Kasumi-1 (cell line): Measurements from ENCODE around the gene LRRK1.
"Not testable (repeated sequence)": the region's sequence is repeated elsewhere in the genome, so short reads cannot be mapped to it uniquely, and the experiment has no call there.

Experiments used
- DNase-seq, 2 experiments: peaks; one replicate each; lab custom pipeline; 2025; lab: John Stamatoyannopoulos, UW

LRRK1 gene

GRCh38 chr15:101069654-101069973 is 150.5 kb downstream of the LRRK1 start:
- no peak for DNase-seq

DNA sequence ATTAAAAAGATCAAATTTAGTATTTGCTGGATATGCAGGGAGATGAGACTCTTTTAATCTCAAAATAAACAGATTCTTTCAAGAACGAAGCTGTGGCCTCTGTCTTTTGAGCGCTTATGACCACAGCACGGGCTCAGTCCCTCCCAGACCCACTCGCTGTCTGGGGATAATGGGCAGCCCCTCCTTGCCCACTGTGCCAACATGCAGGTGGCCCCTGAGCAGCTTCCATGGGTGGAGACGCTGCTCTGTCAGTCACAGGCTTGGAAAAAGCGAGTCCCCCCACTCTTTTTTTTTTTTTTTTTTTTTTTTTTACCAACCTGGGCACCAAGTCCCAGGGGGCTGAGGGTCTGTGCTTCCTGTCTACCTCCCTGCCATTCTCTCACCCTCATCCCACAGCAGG is 150.9 kb downstream of the LRRK1 start:
- DNase-seq: no peak

DNA sequence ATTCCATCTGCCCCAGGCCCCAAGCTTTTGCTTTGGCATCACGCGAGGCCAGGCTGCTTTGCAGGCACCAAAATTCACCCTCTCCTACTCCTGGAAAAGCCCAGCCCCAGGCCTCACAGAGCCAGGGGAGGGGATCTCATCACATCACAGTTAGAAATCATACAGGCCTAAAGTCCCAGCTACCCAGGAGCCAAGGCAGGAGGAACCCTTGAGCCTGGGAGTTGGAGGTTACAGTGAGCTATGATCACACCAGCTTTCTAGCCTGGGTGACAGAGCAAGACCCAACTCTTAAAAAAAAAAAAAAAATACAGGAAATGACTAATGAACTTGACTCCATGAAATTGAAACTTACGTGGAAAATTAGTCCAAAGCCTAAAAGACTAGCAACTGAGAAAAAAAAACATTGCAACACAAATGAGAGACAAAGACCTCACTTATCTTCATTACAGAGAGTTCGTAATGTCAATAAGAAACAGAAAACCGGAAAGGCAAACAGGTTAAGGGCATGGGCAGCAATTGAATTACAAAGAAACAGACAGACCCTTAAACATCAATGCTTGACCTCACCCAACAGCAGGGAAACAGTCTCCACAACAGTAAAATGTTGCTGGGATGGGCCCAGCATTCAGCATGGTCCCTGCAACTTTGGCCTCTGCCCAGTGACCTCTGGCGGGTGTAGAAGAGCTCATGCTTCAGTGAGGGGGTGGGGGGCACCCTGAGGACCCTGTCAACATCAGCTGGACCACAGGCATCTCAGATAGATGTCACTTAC is 151.5 kb downstream of the LRRK1 start:
- DNase-seq: no peak

DNA sequence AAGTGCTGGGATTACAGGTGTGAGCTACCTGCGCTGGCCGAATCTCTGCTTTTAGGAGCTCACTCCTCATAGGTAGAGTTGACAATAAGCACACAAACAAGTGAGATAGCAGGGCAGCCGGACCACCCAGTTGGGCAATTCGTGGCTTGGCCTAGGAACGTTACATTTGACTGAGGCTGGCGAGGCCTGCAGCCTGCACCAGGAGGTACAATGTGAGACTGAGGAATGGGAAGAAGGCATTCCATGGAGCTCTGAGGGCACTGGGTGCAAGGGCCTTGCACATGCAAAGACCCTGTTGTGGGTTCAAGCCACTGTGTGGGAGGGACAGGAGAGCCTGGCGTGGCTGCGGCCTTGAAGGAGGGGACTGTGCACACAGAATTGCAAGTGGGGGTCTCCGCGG is 152.5 kb downstream of the LRRK1 start:
- DNase-seq: no peak

- DNase-seq: not testable (repeated sequence)
These were observed 153.1 kb downstream of the LRRK1 start for GRCh38 chr15:101072235-101072634.

DNA sequence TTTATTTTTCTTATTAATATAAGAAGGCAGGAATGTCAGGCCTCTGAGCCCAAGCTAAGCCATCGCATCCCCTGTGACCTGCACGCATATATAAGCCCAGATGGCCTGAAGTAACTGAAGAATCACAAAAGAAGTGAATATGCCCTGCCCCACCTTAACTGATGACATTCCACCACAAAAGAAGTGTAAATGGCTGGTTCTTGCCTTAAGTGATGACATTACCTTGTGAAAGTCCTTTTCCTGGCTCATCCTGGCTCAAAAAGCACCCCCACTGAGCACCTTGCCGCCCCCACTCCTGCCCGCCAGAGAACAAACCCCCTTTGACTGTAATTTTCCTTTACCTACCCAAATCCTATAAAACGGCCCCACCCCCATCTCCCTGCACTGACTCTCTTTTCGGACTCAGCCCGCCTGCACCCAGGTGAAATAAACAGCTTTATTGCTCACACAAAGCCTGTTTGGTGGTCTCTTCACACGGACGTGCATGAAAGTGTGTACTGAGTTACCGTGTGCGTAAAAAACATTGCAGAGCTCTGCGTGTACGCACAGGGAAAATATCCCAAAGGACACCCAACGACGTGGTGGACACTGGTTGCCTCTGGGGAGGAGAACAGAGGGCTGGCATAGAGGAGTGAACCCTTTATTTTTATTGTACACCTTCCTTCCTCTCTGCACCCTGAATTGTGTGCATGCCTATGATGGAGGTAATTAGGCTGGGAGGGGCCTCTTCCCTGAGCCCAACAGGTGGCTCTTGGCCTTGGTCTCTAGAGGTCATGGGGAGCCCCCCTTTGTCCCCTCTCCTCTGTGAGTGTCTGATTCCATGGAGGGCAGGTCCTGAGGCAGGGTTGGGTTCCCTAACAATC is 158.9 kb downstream of the LRRK1 start:
- DNase-seq: not testable (repeated sequence)

DNA sequence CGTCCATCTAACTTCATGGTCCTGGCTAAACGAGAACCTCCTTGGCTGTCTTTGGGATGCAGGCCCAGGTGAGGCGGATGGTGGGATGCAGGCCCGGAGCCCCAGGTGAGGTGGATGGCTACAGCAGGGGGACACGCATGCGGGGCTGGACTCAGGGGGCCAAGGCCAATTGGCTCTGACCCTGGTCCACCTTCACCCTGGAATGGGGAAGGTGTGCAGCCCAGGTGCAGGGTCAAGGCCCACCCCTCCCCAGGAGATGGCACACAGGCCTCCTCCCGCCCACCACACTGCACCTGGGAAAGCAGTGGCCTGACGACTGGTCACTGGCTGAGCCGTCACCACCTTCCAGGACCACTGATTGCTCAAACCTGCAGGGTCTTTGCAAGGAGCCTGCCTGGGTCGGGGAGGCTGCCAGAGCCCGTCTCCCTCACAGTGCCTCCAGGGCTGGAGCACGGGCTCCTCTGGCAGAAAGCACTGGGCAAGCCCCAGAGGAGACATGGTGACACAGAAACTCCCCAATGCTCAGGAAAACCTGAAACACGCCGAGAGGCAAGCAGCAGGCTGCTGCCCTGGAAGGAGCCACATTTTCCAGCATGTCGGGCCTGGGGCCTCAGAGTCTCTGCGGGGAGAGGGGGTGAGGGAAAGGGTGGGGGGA is 159.6 kb downstream of the LRRK1 start:
- DNase-seq: no peak

GRCh38 chr15:101081900-101082299 is 162.7 kb downstream of the LRRK1 start:
- DNase-seq: no peak

GRCh38 chr15:101083336-101084045 is 164.3 kb downstream of the LRRK1 start:
- no peak for DNase-seq

DNA sequence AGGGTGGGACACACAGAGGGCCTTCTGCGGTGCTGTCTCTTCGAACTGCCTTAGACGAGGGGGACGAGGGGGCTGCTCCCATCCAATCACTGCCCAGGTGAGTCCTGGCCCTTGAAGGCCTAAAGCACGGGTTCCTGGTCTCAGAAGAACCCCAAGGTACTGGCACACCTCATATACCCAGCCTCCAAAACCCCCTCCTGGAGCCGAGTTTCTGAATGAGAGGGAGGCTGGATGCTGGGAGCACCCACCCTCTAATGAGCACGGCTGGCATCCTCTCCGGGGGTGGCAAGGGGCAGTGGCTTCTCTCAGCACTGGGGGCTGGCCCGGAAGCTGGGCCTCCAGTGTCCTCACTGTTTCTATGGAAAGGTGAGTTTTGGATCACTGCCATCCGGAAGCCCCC is 165.6 kb downstream of the LRRK1 start:
- no peak for DNase-seq

- DNase-seq: no peak
These were observed 166.1 kb downstream of the LRRK1 start for GRCh38 chr15:101085311-101085700.

DNA sequence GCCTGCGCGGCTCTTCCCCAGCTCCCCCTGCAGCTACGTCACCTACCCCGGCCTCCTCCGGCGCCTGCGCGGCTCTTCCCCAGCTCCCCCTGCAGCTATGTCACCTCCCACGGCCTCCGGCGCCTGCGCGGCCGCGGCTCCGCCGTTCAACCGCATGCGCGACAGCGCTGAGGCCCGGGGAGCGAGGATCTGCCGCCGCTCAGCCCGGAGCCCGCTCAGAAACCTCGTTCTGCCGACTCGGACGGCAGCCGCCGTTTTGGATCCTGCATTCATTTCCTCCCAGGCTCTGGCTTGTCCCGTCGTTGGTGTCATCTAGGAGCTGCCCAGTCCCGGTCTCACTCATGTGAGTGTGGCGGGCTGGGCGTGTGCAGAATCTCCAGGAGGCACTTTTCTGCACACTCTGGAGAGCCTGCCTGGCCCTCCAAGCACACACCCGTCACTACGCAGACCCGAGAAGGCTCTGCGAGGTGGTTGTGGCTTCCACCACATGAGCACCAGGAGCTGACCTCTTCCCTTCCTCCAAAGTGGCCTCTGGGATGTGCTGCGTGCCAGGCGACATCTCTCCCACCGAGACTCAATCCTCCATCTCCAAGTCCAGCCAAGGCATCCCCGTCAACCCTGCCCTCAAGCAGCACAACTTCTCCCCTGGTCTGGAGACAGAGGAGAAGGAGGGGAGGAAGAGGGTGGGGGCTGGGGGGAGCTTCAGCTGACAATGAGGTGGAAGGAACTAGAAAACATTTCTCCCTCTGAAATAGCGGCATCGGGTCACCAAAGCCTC is 167.4 kb downstream of the LRRK1 start:
- peak; percentile 45 to 69 for DNase-seq

- no peak for DNase-seq
These were observed 168.1 kb downstream of the LRRK1 start for GRCh38 chr15:101087172-101087769.

DNA sequence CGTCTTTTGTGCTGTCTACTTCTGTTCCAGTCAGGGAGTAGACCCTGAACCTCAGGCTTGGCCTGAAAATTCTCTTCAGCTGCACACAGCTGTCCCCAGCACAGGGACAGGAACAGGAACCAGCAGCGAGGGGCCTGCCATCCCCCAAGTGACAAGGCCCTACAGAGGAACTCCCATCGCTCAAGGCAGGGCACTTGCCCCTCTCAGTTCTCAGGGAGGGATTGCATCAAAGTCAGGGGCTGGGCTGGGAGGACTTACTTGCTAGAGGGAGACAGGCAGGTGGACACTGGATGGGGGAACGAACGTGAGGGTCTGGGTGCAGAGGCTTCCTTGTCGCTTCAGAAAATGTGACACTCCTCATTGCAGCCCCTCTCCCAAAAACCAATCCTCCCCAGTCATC is 169.1 kb downstream of the LRRK1 start:
- peak; percentile 39 to 42 for DNase-seq

- DNase-seq: peak; percentile 30 to 50
These were observed 169.8 kb downstream of the LRRK1 start for GRCh38 chr15:101088788-101089578.

DNA sequence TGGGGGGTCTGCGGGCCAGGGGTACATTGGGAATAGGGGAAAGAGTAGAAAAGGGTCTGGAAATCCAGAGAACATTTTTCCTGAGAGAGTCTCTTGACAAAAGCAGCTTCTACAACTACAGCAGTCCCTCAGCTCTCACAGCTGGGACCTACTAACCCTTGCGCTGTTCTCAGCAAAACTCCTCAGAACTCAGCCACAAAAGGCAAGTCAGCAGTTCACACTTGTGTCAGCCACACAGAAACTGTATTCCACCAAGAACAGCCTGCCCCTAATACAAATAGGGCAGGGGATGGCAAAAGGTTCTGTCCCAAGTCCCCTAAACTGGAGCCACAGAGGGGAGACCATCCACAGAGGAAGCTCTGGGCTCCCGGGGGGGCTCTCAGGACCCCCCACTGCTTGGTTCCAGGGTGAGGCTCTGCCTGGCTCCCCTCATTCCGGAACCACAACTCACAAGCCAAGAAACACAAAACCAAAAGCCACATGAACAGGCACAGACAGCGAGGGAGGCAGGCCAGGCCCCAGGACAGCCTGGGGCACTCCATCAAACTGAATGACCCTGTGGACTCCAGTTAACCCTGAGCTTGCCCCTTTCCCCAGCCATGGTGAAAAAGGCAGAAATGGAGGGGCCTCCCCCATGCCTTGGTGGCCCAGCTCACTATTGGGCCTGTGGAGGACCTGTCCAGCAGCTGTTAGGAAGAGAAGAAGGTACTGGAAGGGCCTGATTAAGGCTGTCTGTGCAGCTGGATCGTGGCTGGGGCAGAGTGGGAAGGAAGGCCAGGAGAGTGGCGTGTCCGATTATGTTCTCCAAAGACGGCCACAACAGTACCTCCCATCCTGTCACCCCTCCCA is 170.6 kb downstream of the LRRK1 start:
- no peak for DNase-seq

GRCh38 chr15:101090428-101090790 is 171.3 kb downstream of the LRRK1 start:
- no peak for DNase-seq

GRCh38 chr15:101091080-101092017 is 172.2 kb downstream of the LRRK1 start:
- no peak for DNase-seq
